ENCODE data around the gene GH2.
"Not testable (repeated sequence)": the region's sequence is repeated elsewhere in the genome, so short reads cannot be mapped to it uniquely, and the experiment has no call there.

- TF ChIP-seq ZFP30, CSRNP3 (CRISPR knock-in tag; IDR thresholded peaks at IDR 0.05): not testable (repeated sequence)
Measured at GRCh38 chr17:63917206-63917605, 35.5 kb upstream of the GH2 start.
